HCT116 (cell line): ENCODE measurements around the gene ASB11. TPM values are rescaled to one million over a fixed set of nuclear protein-coding genes. Genes with fewer than 3 reads are reported as not detected.

Experiments
- ATAC-seq: fragments of 200-7000 bp; cut with Tn5 transposase; 2 replicates; pipeline ENCODE4 v1.9.1; 2020; ENCODE audit warnings: mild to moderate bottlenecking, moderate library complexity
- BruUV-seq: library from RNA; stranded (reverse); fragments of 400-500 nt; replicated peaks from 2 replicates; lab custom pipeline; 2021; lab: Mats Ljungman, UMichigan
- CTCF ChIA-PET: fragments of 300-600 bp; sonication (Branson Sonifier 250); formaldehyde crosslinking; loops from one replicate; lab custom pipeline; 2021; ENCODE audit warnings: antibody characterized with exemption; lab: Charles Lee
- POLR2A ChIA-PET: fragments of 300-600, 350-600 bp; sonication (Branson Sonifier 250); formaldehyde crosslinking; loops from one replicate; lab custom pipeline; 2021; ENCODE audit warnings: antibody characterized with exemption; lab: Charles Lee
- RAD21 ChIA-PET, 2 experiments: fragments of 300-600 bp; sonication (Branson Sonifier 250); formaldehyde crosslinking; loops; one replicate each; lab custom pipeline; 2023; ENCODE audit warnings: low total read pairs in 2 of 2; ENCODE audit not compliant: uncharacterized antibody in 2 of 2, unreplicated experiment in 2 of 2, low non-redundant PET in 1 of 2; lab: Charles Lee
- DNase-seq: peaks from one replicate; pipeline ENCODE4 v3.0.0-alpha.2; 2010; ENCODE audit warnings: low read depth, low spot score
- H2AFZ ChIP-seq: fragments of 200-600 bp; shearing (Covaris generic), sonication (generic); 2 replicates; pipeline ENCODE4 v1.6.1; 2017; ENCODE audit warnings: low read depth, mixed run types, mixed read lengths, antibody characterized with exemption, low read length; ENCODE audit not compliant: poor library complexity, severe bottlenecking
- H3K27ac ChIP-seq: 2 replicates; pipeline ENCODE4 v1.5.1; 2012; ENCODE audit warnings: low read depth, low read length
- H3K27me3 ChIP-seq: fragments of 200-600 bp; sonication (generic); 2 replicates; pipeline ENCODE4 v1.6.1; 2016; ENCODE audit warnings: mixed run types, low read length, mixed read lengths; ENCODE audit not compliant: insufficient read depth
- H3K36me3 ChIP-seq, 2 experiments: fragments of 200-500 bp in 1 of 2; fragments of 200-600 bp in 1 of 2; sonication (Bioruptor generic) in 1 of 2; sonication (generic) in 1 of 2; 2 replicates each; pipeline versions ENCODE4 v1.5.1 to v1.6.1; 2014 to 2016; ENCODE audit warnings: low read length in 2 of 2, inconsistent platforms in 1 of 2, mixed read lengths in 1 of 2, mixed run types in 1 of 2; ENCODE audit not compliant: insufficient read depth in 2 of 2, control insufficient read depth in 1 of 2
- H3K4me1 ChIP-seq, 2 experiments: fragments of 200-600 bp in 1 of 2; sonication (generic) in 1 of 2; 2 replicates each; pipeline versions ENCODE4 v1.5.1 to v1.6.1; 2012 to 2017; ENCODE audit warnings: low read length in 2 of 2, inconsistent platforms in 1 of 2, mild to moderate bottlenecking in 1 of 2, mixed read lengths in 1 of 2, mixed run types in 1 of 2, moderate library complexity in 1 of 2; ENCODE audit not compliant: insufficient read depth in 2 of 2, control insufficient read depth in 1 of 2
- H3K4me2 ChIP-seq: fragments of 200-600 bp; sonication (generic); 2 replicates; pipeline ENCODE4 v1.6.1; 2017; ENCODE audit warnings: mixed run types, low read length, mixed read lengths
- H3K4me3 ChIP-seq, 2 experiments: fragments of 200-600 bp in 1 of 2; sonication (generic) in 1 of 2; replicated peaks in 1 of 2; 2 replicates each; pipeline ENCODE4 v1.5.1; 2011 to 2016; ENCODE audit warnings: low read length in 2 of 2, control low read depth in 1 of 2, low read depth in 1 of 2, mild to moderate bottlenecking in 1 of 2, mixed read lengths in 1 of 2, mixed run types in 1 of 2
- H3K79me2 ChIP-seq: fragments of 200-600 bp; sonication (generic); 2 replicates; pipeline ENCODE4 v1.6.1; 2017; ENCODE audit warnings: mild to moderate bottlenecking, mixed run types, low read length, moderate library complexity, mixed read lengths; ENCODE audit not compliant: insufficient read depth
- H3K9ac ChIP-seq: fragments of 200-600 bp; sonication (generic); 2 replicates; pipeline ENCODE4 v1.6.1; 2016; ENCODE audit warnings: low read length, mixed read lengths
- H3K9me2 ChIP-seq: fragments of 200-600 bp; sonication (generic), shearing (Covaris generic); 2 replicates; pipeline ENCODE4 v1.6.1; 2017; ENCODE audit warnings: mixed run types, mild to moderate bottlenecking, moderate library complexity; ENCODE audit not compliant: insufficient read depth
- H3K9me3 ChIP-seq, 2 experiments: fragments of 200-500 bp in 1 of 2; fragments of 200-600 bp in 1 of 2; sonication (Bioruptor generic) in 1 of 2; sonication (generic) in 1 of 2; 2 replicates each; pipeline ENCODE4 v1.6.1; 2014 to 2017; ENCODE audit warnings: low read length in 2 of 2, mixed read lengths in 2 of 2, inconsistent platforms in 1 of 2, low read depth in 1 of 2, mild to moderate bottlenecking in 1 of 2, mixed run types in 1 of 2, moderate library complexity in 1 of 2; ENCODE audit not compliant: control insufficient read depth in 1 of 2, insufficient read depth in 1 of 2
- H4K20me1 ChIP-seq: fragments of 200-600 bp; sonication (generic), shearing (Covaris generic); 2 replicates; pipeline ENCODE4 v1.6.1; 2017; ENCODE audit warnings: mixed run types, mild to moderate bottlenecking, moderate library complexity; ENCODE audit not compliant: insufficient read depth
- EZH2 ChIP-seq: fragments of 200-600 bp; sonication (generic); IDR thresholded peaks from 2 replicates; pipeline ENCODE4 v1.6.1; 2017; ENCODE audit warnings: antibody characterized with exemption, mixed run types
- EZH2phosphoT487 ChIP-seq: fragments of 200-600 bp; IDR thresholded peaks from 2 replicates; pipeline ENCODE4 v1.6.1; 2018; ENCODE audit warnings: antibody characterized with exemption, borderline replicate concordance
- FOSL1 ChIP-seq: IDR thresholded peaks from 2 replicates; pipeline ENCODE4 v1.6.1; 2012; ENCODE audit warnings: low read depth
- JUND ChIP-seq: IDR thresholded peaks from 2 replicates; pipeline ENCODE4 v1.6.1; 2012
- MAX ChIP-seq: IDR thresholded peaks from 2 replicates; pipeline ENCODE4 v1.6.1; 2012
- POLR2A ChIP-seq: IDR thresholded peaks from 2 replicates; pipeline ENCODE4 v1.7.0; 2011; ENCODE audit warnings: borderline replicate concordance; ENCODE audit not compliant: insufficient read depth, insufficient read length; ENCODE audit errors: extremely low read depth
- POLR2AphosphoS5 ChIP-seq: IDR thresholded peaks from 2 replicates; pipeline ENCODE4 v1.6.1; 2011; ENCODE audit warnings: mild to moderate bottlenecking, low read depth, low read length, moderate library complexity
- RAD21 ChIP-seq: IDR thresholded peaks from 2 replicates; pipeline ENCODE4 v1.6.1; 2012; ENCODE audit warnings: low read depth, mild to moderate bottlenecking
- REST ChIP-seq: IDR thresholded peaks from 2 replicates; pipeline ENCODE4 v1.6.1; 2012; ENCODE audit warnings: low read depth
- SIN3A ChIP-seq: IDR thresholded peaks from 2 replicates; pipeline ENCODE4 v1.6.1; 2012; ENCODE audit warnings: low read depth
- SP1 ChIP-seq: IDR thresholded peaks from 2 replicates; pipeline ENCODE4 v1.6.1; 2012; ENCODE audit warnings: low read depth
- SRF ChIP-seq: IDR thresholded peaks from 2 replicates; pipeline ENCODE4 v1.6.1; 2012; ENCODE audit warnings: low read depth
- TCF7L2 ChIP-seq: IDR thresholded peaks from 2 replicates; pipeline ENCODE4 v1.7.0; 2011; ENCODE audit warnings: borderline replicate concordance, inconsistent platforms; ENCODE audit not compliant: insufficient read depth, insufficient read length; ENCODE audit errors: extremely low read depth
- ZBTB33 ChIP-seq: IDR thresholded peaks from 2 replicates; pipeline ENCODE4 v1.6.1; 2011; ENCODE audit warnings: mild to moderate bottlenecking, low read length, moderate library complexity; ENCODE audit not compliant: insufficient replicate concordance; ENCODE audit errors: extremely low read depth
- intact Hi-C: fragments of 100-400 bp; cut with micrococcal nuclease; formaldehyde crosslinking; loops from 2 replicates; pipeline ENCODE4 v1.10.0; 2022
- total RNA-seq: library from RNA; stranded (reverse); gene quantifications from one replicate; pipeline ENCODE4 v1.2.1, GENCODE V29; 2021; ENCODE audit not compliant: unreplicated experiment

ASB11 gene
- total RNA-seq, 1 experiment from 2014 or later, result not detected

GRCh38 chrX:15235001-15235400 is 80.4 kb downstream of the ASB11 start:
- RAD21 ChIA-PET, result no interaction called here
- no peak for ATAC-seq
- intact Hi-C loops, result no loop called here
- Histone ChIP-seq H2AFZ (no peak overlapping the region), H3K4me3 (no peak overlapping the region), H3K9ac (no peak overlapping the region), H3K36me3 (no peaks in the 10 kb centered on the region), H3K4me1 (peaks cover 0 to 4% of the 10 kb centered on the region in 2 experiments; a peak in 1 of 4 replicates), H3K27me3 (no peaks in the 10 kb centered on the region), H3K9me2 (no peaks in the 10 kb centered on the region), H3K27ac (no peak overlapping the region), H4K20me1 (no peaks in the 10 kb centered on the region), H3K79me2 (no peaks in the 10 kb centered on the region), H3K4me2 (no peak overlapping the region), H3K9me3 (no peaks in the 10 kb centered on the region)
- CTCF ChIA-PET, result no interaction called here
- DNase-seq, result no peak
- no TSS peak for BruUV-seq
- TF ChIP-seq EZH2phosphoT487 (no peak), SP1 (no peak), RAD21 (no peak)
- POLR2A ChIA-PET, result no interaction called here

GRCh38 chrX:15233416-15234015 is 81.9 kb downstream of the ASB11 start:
- no peaks in the 10 kb centered on the region for H3K9me3 ChIP-seq
- intact Hi-C loops, result no loop called here
- no peak overlapping the region for H3K27ac ChIP-seq
- H2AFZ ChIP-seq, result no peak overlapping the region
- H4K20me1 ChIP-seq, result no peaks in the 10 kb centered on the region
- H3K79me2 ChIP-seq, result no peaks in the 10 kb centered on the region
- H3K9ac ChIP-seq, result no peak overlapping the region
- no peak for ATAC-seq
- H3K9me2 ChIP-seq, result no peaks in the 10 kb centered on the region
- POLR2A ChIA-PET, result no interaction called here
- no peak for TF ChIP-seq MAX
- TF ChIP-seq SRF, result no peak
- TF ChIP-seq FOSL1, result no peak
- no peak for TF ChIP-seq JUND
- TF ChIP-seq SP1, result no peak
- no peak for TF ChIP-seq RAD21
- TF ChIP-seq REST, result no peak
- no peak for TF ChIP-seq SIN3A
- no peak for TF ChIP-seq TCF7L2
- TF ChIP-seq POLR2A, result no peak
- no peak for TF ChIP-seq EZH2phosphoT487
- TF ChIP-seq POLR2AphosphoS5, result no peak
- TF ChIP-seq EZH2, result no peak
- TF ChIP-seq ZBTB33, result no peak
- H3K4me1 ChIP-seq, result peaks cover 0 to 4% of the 10 kb centered on the region in 2 experiments; a peak in 1 of 4 replicates
- no peak for DNase-seq
- CTCF ChIA-PET, result interaction anchor here (0.9 to 1.1 kb wide), 2 partner anchors 9 to 10 kb away, joined by 4 read pairs; no protein-coding TSS in a partner anchor
- no peaks in the 10 kb centered on the region for H3K27me3 ChIP-seq
- no peak overlapping the region for H3K4me3 ChIP-seq
- no peak overlapping the region for H3K4me2 ChIP-seq
- BruUV-seq, result no TSS peak
- RAD21 ChIA-PET, result no interaction called here
- no peaks in the 10 kb centered on the region for H3K36me3 ChIP-seq
